Fibroblast of lung (primary cell): ENCODE data around the gene PHLDA2. TPM values are rescaled to one million over a fixed set of nuclear protein-coding genes. Genes with fewer than 3 reads are reported as not detected.

Source experiments
- DNase-seq, 2 donors: peaks; one replicate each; pipeline versions ENCODE4 v3.0.0 to v3.0.0-alpha.2; 2010; ENCODE audit warnings: low read depth in 2 of 2
- H2AFZ ChIP-seq: 2 replicates; pipeline ENCODE4 v1.5.1; 2012; ENCODE audit warnings: low read length, control low read depth, inconsistent platforms
- H3K27ac ChIP-seq: 2 replicates; pipeline ENCODE4 v1.5.1; 2011; ENCODE audit warnings: low read length, control low read depth; ENCODE audit not compliant: insufficient read depth
- H3K27me3 ChIP-seq: 2 replicates; pipeline ENCODE4 v1.5.1; 2011; ENCODE audit warnings: mild to moderate bottlenecking, low read length; ENCODE audit not compliant: control insufficient read depth, insufficient read depth
- H3K36me3 ChIP-seq: 2 replicates; pipeline ENCODE4 v1.5.1; 2011; ENCODE audit warnings: low read length; ENCODE audit not compliant: control insufficient read depth, insufficient read depth
- H3K4me1 ChIP-seq: 2 replicates; pipeline ENCODE4 v1.5.1; 2011; ENCODE audit warnings: low read length; ENCODE audit not compliant: control insufficient read depth, insufficient read depth; ENCODE audit errors: extremely low read depth
- H3K4me2 ChIP-seq: 2 replicates; pipeline ENCODE4 v1.5.1; 2011; ENCODE audit warnings: low read length, control low read depth; ENCODE audit not compliant: insufficient read depth; ENCODE audit errors: extremely low read depth
- H3K4me3 ChIP-seq, 4 experiments: fragments of 200-600 bp in 1 of 4; sonication (generic) in 1 of 4; replicated peaks in 1 of 4; 2 replicates each; pipeline ENCODE4 v1.5.1; 2011 to 2016; ENCODE audit warnings: low read length in 4 of 4, low read depth in 3 of 4, mild to moderate bottlenecking in 3 of 4, control low read depth in 2 of 4, inconsistent platforms in 1 of 4, mixed read lengths in 1 of 4; ENCODE audit not compliant: insufficient read depth in 1 of 4; ENCODE audit errors: control extremely low read depth in 1 of 4
- H3K79me2 ChIP-seq: 2 replicates; pipeline ENCODE4 v1.5.1; 2012; ENCODE audit warnings: mild to moderate bottlenecking, low read length, inconsistent platforms; ENCODE audit not compliant: control insufficient read depth, insufficient read depth
- H3K9ac ChIP-seq: 2 replicates; pipeline ENCODE4 v1.5.1; 2011; ENCODE audit warnings: mild to moderate bottlenecking, low read length, control low read depth; ENCODE audit not compliant: insufficient read depth
- H3K9me3 ChIP-seq: 2 replicates; pipeline ENCODE4 v1.5.1; 2012; ENCODE audit warnings: low read depth, low read length; ENCODE audit not compliant: control insufficient read depth, insufficient read depth
- H4K20me1 ChIP-seq: 2 replicates; pipeline ENCODE4 v1.5.1; 2011; ENCODE audit warnings: low read length; ENCODE audit not compliant: control insufficient read depth, insufficient read depth; ENCODE audit errors: extremely low read depth
- CTCF ChIP-seq, 2 donors: IDR thresholded peaks in 1 of 2; conservative IDR thresholded peaks in 1 of 2; 1 replicate in 1 of 2; 2 replicates in 1 of 2; pipeline ENCODE4 v1.5.1; 2011 to 2012; ENCODE audit warnings: low read length in 2 of 2, control low read depth in 1 of 2, inconsistent platforms in 1 of 2, low read depth in 1 of 2, mild to moderate bottlenecking in 1 of 2
- EZH2 ChIP-seq: IDR thresholded peaks from 2 replicates; pipeline ENCODE4 v1.5.1; 2012; ENCODE audit warnings: low read length, control low read depth, mild to moderate bottlenecking; ENCODE audit errors: missing control alignments
- polyA plus RNA-seq, 2 donors: library from polyadenylated mRNA; depleted of rRNA in 1 of 2; stranded (reverse) in 1 of 2; unstranded in 1 of 2; fragments of >200 nt; gene quantifications; 2 replicates each; pipeline ENCODE4 v1.2.1, GENCODE V29; 2011 to 2012; ENCODE audit warnings: missing spikeins in 1 of 2
- total RNA-seq: library from RNA; depleted of rRNA; stranded (reverse); fragments of >200 nt; gene quantifications from 2 replicates; pipeline ENCODE4 v1.2.1, GENCODE V29; 2014

The PHLDA2 gene
- total and polyA plus RNA-seq, 2 donors (not counting 1 experiment from before 2014, with no cell fraction given), result 6.8 to 16.2 TPM

GRCh38 chr11:2926611-2927051 lies 2.6 kb downstream of the PHLDA2 start:
- Histone ChIP-seq H3K27me3 (no peaks in the 10 kb centered on the region), H2AFZ (no peak overlapping the region), H3K36me3 (no peaks in the 10 kb centered on the region), H4K20me1 (no peaks in the 10 kb centered on the region), H3K9ac (no peak overlapping the region), H3K4me2 (no peak overlapping the region), H3K4me3 (no peak overlapping the region), H3K4me1 (peaks cover 8% of the 10 kb centered on the region), H3K27ac (no peak overlapping the region), H3K9me3 (no peaks in the 10 kb centered on the region), H3K79me2 (peaks cover 26% of the 10 kb centered on the region)
- TF ChIP-seq EZH2 (no peak), CTCF (conservative IDR thresholded peaks at IDR 0.05 in 1 of 2, IDR thresholded peaks at IDR 0.05 in 1 of 2; ENCODE audit: low read depth in 1 of 2, low read length in 2 of 2) (no peak)
- no peak for DNase-seq

- H4K20me1 ChIP-seq, result no peaks in the 10 kb centered on the region
- H3K36me3 ChIP-seq, result no peaks in the 10 kb centered on the region
- no peak overlapping the region for H3K27ac ChIP-seq
- no peaks in the 10 kb centered on the region for H3K9me3 ChIP-seq
- H3K79me2 ChIP-seq, result peaks cover 26% of the 10 kb centered on the region
- TF ChIP-seq EZH2 (no peak), CTCF (conservative IDR thresholded peaks at IDR 0.05 in 1 of 2, IDR thresholded peaks at IDR 0.05 in 1 of 2; ENCODE audit: low read depth in 1 of 2, low read length in 2 of 2) (no peak)
- no peak for DNase-seq
- H3K4me3 ChIP-seq, result no peak overlapping the region
- no peak overlapping the region for H3K9ac ChIP-seq
- H2AFZ ChIP-seq, result no peak overlapping the region
- H3K4me2 ChIP-seq, result no peak overlapping the region
- peaks cover 5% of the 10 kb centered on the region for H3K4me1 ChIP-seq
- no peaks in the 10 kb centered on the region for H3K27me3 ChIP-seq
Measured at GRCh38 chr11:2924821-2925675, 4.2 kb downstream of the PHLDA2 start.

- peaks cover 26% of the 10 kb centered on the region for H3K79me2 ChIP-seq
- H3K27me3 ChIP-seq, result no peaks in the 10 kb centered on the region
- no peaks in the 10 kb centered on the region for H3K9me3 ChIP-seq
- H3K4me2 ChIP-seq, result no peak overlapping the region
- H3K36me3 ChIP-seq, result no peaks in the 10 kb centered on the region
- TF ChIP-seq EZH2 (no peak), CTCF (conservative IDR thresholded peaks at IDR 0.05 in 1 of 2, IDR thresholded peaks at IDR 0.05 in 1 of 2; ENCODE audit: low read depth in 1 of 2, low read length in 2 of 2) (no peak)
- no peak overlapping the region for H2AFZ ChIP-seq
- no peak overlapping the region for H3K4me3 ChIP-seq
- DNase-seq, result no peak
- H3K9ac ChIP-seq, result no peak overlapping the region
- H3K4me1 ChIP-seq, result peaks cover 2% of the 10 kb centered on the region
- H4K20me1 ChIP-seq, result no peaks in the 10 kb centered on the region
- H3K27ac ChIP-seq, result no peak overlapping the region
Measured at GRCh38 chr11:2924381-2924780, 4.8 kb downstream of the PHLDA2 start.
